HG02938 (cell line): ENCODE measurements around the gene PHACTR1.

Experiments used
- ATAC-seq: cut with Tn5 transposase; IDR thresholded peaks from one replicate; pipeline ENCODE4 v1.9.1; 2021; ENCODE audit warnings: mild to moderate bottlenecking, moderate library complexity; ENCODE audit not compliant: unreplicated experiment

The PHACTR1 gene

DNA sequence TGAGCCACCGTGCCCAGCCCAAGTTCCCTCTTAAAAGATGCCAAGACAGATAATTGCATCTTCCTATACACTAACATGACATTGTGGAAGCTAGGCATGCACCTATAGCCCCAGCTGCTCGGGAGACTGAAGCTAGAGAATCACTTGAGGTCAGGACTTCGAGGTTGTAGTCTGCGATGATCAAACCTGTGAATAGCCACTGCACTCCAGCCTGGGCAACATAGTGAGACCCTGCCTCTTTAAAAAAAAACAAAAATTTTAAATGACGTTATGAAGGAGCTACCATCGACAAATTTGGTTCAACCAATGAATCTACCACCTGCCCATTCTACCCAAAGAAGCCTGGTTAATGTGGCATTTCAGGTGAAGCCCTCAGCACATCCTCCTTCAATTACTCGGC, 531.1 kb downstream of the PHACTR1 start:
- ATAC-seq: no peak

DNA sequence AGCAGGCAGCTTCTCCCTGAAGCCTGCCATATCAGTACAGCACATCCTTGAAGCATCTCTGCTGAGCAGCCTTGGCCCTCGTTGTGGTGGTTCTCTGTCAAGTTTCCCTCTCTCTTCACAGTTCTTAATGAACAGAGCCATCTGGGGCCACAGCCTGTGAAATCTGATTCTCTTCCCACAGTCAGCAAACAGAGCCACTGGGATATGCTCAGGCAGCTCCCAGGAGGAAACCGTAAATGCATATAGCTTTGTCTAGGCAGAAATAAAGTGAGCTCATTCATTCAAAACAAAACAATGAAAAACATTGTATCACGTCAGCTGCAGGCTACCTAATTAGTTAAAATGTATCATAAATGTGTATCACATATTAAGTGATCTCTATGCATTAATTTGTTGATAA, 531.5 kb downstream of the PHACTR1 start:
- ATAC-seq: no peak

DNA sequence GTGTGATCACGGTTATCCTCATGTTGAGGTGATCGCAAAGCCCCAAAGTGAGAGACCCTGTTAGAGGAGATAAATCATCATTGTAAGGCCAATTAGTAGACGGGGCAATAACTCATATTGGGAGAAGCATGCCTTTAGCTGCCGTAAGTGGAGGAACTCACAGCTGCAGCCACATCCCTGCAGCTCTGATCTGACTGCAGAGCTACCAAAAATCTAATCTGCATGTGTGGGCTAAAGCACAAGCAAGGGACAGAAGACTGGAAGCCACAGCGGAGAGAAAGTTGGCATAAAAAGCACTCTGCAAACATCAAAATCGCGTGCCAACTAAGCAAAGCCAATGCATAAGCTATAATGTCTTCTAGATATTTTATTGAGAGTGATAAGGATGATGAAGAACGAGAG, 532.0 kb downstream of the PHACTR1 start:
- no peak for ATAC-seq

DNA sequence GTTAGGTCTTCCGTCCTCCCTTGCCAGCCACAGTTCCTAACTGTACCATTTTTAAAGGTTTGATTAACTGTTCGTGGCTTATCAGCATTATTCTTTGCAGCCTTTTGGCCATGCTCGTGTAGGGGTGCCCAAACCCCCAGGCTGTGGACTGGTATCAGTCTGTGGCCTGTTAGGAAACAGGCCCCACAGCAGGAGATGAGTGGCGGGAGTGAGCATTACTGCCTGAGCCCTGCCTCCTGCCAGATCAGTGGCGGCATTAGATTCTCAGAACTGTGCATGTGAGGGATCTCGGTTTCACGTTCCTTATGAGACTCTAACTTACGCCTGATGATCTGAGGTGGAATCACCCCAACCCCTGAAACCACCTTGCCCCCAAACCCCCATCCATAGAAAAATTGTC, 532.4 kb downstream of the PHACTR1 start:
- ATAC-seq: no peak

DNA sequence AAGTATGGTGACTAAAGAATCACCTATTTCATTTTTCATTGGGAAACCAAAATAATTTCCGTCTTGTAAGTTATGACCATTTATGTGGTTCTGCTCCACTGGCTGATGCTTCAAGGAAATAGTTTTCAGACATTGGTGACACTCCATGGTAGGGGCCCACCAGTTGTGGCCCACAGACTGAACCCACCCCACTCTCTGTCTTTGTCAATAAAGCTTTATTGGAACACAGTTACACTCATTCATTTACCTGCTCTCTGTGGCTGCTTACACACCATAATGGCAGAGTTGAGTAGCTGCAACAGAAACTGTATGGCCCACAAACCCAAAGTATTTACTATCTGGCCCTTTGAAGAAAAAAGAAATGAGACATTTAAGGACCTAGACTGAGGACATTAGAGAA, 533.2 kb downstream of the PHACTR1 start:
- no peak for ATAC-seq

DNA sequence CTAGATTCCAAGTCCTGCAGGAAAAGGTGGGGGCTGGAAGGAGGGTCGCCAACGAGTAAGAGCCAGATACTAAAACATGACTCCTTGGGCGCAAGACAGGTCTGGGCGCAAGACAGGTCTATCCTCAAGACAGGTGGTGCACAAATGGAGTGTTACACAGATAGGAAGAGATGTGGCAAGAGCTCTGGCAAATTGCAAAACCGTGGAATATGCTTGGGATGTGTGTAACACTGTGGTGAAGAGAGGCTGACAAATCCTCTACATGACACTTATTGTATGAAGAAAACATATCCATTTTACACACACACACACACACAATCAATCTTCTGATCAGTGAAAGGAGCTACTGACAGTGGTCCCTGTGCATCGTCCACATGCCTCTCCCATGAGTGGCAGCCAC, 534.1 kb downstream of the PHACTR1 start:
- no peak for ATAC-seq

DNA sequence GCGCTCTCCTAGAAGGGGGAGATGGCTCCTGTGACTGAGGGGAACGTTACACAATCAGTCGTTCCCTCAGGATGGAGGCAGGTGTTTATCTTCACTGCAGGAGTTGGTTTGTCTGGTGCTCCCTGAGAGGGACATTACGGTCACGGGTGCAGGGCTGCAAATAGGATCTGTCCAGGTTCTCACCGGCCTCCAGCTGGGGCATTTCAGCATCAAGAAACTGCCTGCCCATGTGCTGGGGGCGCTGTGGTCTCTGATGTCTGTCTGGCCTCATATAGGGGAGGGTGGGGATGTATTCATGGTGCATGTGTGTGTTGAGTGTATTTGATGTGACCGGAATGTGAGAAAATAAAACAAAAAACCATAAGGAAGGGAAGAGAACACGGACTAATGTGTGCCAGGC, 534.7 kb downstream of the PHACTR1 start:
- ATAC-seq: no peak

DNA sequence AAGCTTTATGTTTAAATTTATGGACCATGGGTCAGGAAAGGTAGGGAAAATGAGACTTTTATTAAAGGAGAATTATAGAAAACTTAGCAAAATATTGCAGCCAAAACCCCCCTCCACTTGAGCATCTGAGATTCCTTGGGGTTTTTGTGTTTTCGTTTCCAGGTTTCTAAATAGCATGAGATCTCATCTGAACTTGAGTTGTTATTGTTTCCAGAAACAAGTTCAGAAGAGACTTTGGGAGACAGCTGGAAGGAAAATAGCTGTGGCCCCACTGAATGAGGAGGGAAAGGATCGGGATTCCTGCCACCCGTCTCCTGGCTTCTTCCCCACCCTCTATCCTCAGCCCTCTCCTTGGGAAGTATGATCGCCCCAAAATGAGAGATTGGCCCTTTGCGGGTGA, 536.2 kb downstream of the PHACTR1 start:
- ATAC-seq: no peak

DNA sequence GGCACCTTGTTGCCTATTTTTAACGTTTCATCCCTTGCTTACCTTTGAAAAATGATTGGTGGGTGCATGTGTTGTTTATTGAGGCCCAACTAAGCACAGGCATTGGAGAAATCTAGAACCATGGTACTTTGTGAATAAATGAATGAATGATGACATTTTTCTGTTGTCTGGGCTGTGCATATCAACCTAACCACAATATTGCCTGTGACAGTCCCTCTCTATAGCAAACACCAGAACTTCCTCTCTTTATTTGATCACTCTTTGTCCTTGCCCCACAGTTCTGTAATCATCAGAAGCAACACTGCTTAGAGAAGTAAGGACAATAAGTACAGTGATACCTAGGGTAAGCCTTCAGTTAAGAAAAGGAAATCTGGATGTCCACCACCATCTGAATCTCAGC, 536.7 kb downstream of the PHACTR1 start:
- no peak for ATAC-seq

DNA sequence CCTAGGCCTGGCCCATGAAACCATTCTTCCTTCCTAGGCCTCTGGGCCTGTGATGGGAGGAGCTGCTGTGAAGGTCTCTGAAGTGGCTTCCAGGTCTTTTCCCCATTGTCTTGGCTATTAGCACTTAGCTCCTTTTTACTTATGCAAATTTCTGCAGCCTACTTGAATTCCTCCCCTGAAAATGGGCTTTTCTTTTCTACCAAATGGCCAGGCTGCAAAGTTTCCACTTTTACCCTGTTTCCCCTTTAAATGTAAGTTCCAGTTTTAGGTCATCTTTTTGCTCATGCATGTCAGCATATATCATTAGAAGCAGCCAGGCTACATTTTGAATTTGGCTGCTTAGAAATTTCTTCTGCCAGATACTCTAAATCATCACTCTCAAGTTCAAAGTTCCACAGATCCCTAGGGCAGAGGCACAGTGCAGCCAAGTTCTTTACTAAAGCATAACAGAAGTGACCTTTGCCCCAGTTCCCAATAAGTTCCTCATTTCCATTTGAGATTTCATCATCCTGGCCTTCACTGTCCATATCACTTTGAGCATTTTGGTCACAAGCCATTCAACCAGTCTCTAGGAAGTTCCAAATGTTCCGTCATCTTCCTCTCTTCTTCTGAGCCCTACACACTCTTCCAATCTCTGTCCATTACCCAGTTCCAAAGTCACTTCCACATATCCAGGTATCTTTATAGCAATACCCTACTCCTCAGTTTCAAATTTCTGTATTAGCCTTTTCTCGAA, 539.9 kb downstream of the PHACTR1 start:
- ATAC-seq: no peak

DNA sequence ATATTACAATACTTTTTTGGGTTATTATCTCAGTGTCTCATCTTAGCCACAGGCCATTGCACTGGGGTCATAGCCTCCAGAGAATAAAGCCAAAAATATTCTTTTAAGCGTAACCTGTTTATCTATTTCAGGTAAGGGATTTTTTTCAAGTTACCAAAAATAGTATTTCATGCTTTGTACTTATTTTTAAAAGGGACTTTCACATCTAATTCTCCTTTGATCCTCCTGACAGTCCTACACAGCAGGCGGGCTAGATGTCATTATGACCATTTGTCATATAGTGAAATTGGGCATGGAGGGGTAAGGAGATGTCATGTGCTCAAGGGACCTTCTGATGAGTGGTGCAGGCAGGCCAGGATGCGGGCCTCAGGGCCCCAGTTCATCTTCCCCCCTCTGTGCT, 542.8 kb downstream of the PHACTR1 start:
- no peak for ATAC-seq

DNA sequence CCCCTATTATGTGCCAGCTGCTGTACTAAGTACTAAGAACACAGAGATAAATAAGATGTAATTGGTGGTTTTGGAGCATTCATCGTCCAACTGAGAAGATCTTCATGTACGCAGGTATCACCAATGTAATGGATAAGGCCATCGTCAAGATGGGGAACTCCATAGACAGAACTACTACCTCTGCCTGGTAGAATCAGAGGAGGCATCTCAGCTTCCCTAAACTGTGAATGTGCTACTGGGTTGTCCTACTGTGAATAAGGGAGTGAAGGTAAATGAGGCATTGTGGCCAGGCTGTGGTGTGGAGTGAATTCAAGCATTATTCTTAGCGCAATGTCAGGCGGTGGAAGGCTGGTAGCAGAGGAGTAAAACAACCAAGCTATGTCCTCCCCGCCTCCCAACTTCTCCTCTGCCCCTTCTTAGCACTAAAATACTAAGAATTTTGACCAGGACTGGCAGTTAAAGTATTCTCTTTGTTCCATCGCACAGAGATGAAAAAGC, 543.6 kb downstream of the PHACTR1 start:
- ATAC-seq: no peak

DNA sequence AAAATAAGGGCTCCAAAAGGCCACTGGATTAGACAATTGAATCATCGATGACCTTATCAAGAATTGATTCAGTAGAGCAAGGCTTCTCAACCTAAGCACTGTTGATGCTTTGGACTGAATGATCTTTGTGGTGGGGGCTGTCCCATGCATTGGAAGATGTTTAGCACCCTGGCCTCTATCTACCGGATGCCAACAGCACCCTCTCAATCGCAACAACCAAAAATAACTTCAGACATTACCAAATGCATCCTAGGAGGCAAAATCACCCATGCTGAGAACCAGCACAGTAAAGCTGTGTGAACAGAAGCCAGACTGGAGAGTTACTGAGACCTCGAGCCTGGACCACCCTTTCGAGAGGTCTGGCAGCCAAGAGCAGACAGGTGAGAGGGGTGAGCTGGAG, 544.3 kb downstream of the PHACTR1 start:
- ATAC-seq: peak; percentile 34

DNA sequence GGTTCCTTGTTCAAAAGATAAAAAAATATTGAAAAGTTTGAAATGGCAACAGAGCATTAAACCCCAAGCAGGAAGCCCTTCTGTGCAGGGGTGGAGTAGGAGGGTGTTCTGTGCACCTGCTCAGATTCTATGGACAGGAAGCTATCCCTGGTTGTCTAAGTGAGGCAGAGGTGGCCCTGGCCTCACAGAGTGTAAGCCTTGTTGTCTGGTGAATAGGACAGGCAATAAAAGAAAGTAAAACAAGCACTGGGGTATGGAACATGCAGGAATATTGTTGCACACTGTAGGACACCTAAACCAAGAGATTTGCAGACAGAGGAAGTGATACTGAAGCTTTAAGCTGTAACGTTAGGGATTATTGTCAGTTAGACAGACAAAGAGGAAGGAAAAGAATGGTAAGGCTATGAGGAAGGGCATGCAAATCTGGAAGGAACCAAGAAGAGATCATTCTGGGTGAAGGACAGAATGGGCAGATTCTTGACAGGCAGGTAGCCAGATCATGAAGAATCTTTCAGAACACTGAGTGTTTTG, 545.0 kb downstream of the PHACTR1 start:
- ATAC-seq: peak; percentile 46

DNA sequence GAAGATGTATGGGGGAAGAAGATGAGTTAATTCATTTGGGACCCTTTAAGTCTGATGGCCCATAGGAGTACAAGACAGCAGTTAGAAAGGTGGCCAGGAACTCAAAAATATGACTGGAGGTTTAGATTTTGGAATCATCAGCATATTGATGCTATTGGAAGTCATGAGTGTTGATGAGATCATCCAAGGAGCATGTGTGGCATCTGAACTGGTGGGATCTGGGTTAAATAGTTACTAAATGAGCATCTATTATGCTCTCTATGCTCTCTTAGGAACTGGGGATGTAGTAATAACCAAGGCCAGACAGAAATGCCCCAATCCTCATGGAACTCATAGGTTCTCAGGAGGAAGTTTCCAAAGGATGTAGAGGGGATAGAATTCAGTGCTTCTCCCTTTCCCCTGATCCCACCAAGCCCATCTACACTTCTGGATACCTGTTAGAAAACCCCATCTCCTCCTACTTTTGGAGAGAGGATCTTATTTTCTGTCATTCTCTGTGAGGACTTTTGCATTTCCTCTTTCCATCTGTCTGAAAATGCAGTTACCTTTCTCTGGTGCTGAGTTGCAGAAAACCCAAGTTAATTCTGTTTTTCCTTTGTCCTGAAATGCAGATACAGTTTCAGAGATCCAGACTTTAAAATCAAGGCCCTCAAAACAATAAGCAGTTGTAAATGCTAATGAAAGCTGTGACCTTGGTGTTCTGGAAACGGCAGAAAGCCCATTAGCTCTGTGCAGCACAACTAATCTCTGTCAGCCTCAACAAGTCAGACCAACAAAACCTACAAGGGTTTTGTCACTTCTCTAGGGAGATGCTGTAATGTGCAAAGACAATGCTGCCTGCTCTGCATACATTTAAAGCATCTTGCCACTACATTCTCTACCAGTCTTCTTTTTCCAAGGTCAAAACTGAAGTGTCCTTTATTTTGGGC, 546.0 kb downstream of the PHACTR1 start:
- no peak for ATAC-seq

DNA sequence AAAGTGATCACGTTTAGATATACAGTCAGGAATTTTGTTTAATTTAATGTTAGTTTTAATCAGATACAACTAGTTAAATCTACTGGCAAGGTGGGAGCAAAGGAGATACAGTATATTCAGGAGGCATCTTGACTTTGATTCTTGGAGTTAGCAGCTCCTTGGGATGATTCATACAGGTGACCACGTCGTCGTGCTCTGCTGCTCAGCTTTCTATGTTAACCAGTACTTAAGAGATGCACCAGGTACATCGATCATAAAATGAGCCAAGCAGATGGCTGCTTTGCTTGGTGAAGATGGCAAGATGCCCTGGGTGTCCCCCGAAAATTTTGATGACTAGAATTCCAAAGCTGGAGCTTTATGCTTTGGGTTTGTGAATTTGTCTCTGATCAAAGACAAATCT, 547.1 kb downstream of the PHACTR1 start:
- no peak for ATAC-seq

DNA sequence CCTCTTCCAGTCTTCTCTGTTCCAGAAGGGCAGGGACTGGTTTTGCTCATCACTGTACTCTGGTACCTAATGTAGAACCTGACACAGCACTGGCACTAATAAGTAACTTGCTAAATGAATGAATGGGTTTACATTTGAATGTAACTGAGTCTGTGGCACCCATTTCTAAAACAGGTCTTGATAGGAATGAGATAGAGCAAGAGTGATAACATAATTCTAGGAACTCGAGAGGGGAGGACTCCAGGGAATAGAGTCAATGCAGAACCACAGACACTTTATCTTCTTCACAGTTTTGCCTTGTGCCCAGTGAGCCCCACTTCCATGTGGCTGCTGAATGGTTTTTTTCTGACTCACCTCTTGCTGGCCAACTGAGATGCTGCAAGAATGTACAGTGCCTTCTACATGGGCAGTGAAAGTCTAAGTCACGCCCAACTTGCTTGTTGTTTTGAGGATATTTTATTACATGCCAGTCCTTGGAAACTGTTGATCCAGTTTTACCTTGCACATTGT, 550.6 kb downstream of the PHACTR1 start:
- ATAC-seq: no peak

DNA sequence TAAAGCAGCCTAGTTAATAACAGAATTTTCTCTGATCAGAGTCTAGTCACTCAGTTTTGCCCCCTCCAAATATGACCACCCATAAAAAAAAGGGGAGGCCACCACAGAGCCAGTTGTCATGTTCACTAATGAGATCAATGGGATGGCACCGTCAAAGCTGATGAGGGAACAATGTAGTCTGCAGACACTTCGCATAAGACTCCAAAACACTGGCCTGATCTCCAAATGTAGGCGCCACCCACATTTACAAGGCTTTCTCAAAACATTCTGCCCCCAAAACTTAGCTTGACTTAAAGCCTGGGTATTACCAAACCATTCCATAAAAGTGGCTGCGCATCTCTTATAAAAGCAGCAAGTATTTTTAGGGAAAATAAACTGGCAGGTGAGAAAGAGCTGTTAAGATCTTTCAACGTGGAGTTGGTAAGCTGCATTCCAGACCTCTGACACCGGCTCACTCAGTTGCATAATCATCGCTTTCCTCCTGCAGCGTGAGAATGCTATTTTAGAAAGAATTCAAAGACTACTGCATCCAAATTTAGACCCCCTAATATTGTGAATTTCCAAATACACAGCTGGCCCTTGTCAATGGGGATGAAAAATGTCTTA, 552.4 kb downstream of the PHACTR1 start:
- ATAC-seq: no peak

DNA sequence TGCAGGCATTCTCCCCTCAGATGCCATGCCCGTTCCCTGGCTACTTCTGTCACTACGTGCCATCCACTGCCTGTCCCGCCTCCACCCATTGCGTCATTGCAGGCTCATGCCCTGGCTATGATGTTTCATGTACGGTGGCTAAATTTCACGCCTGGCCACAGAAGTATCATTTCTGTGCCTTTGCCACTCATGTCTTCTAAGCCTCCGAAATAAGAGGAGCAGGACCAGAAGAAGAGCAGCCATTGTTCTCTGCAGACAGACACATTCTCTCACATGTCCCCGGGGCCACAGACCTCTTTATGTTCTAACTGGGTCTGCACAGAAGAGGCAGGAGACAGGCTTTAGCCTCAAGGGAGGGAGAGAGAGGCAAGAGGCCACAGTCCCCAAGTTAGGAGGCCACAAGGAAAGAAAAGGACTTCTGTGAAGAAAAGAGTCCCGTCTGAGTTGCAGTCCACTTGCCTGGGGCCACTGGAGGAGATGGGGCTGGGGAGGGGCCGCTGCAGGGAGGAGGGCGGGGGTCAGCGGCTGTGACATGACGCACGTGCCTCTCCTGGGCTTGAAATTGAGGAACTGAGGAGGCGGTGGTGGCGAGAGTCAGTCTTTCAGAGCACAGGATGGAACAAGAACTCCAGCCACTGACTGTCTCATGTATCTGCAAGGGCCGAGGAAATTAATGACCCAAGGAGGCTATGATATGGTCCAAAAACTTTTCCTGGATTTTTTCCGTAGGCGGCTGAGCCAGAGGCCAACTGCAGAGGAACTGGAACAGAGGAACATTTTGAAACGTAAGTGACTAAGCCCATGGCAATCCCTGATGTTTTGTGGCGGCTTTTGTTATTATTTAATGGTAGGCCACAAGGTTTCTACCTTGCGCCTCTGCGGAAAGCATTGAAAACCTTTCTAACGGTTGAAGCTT, 555.8 kb downstream of the PHACTR1 start:
- ATAC-seq: peak; percentile 59
